NT2/D1 (cell line): ENCODE measurements around the gene COP1.

Experiments used
- DNase-seq: peaks from one replicate; pipeline ENCODE4 v3.0.0-alpha.2; 2011; ENCODE audit warnings: low read depth, low spot score
- H3K27me3 ChIP-seq: 2 replicates; pipeline ENCODE4 v1.6.0; 2011; ENCODE audit warnings: mild to moderate bottlenecking; ENCODE audit not compliant: insufficient read length, insufficient read depth
- H3K36me3 ChIP-seq: 2 replicates; pipeline ENCODE4 v1.6.1; 2011; ENCODE audit warnings: mild to moderate bottlenecking, low read length, mixed read lengths; ENCODE audit not compliant: insufficient read depth, insufficient read length
- H3K4me1 ChIP-seq: 2 replicates; pipeline ENCODE4 v1.5.1; 2011; ENCODE audit not compliant: insufficient read depth, insufficient read length
- H3K4me3 ChIP-seq: 2 replicates; pipeline ENCODE4 v1.5.1; 2011; ENCODE audit warnings: low read depth; ENCODE audit not compliant: insufficient read length
- H3K9ac ChIP-seq: 2 replicates; pipeline ENCODE4 v1.6.0; 2011; ENCODE audit warnings: low read depth; ENCODE audit not compliant: insufficient read length
- H3K9me3 ChIP-seq: 2 replicates; pipeline ENCODE4 v1.5.1; 2011; ENCODE audit warnings: mild to moderate bottlenecking, low read length; ENCODE audit not compliant: insufficient read depth
- SUZ12 ChIP-seq: IDR thresholded peaks from 2 replicates; pipeline ENCODE4 v1.6.1; 2011; ENCODE audit not compliant: insufficient read length, insufficient read depth; ENCODE audit errors: extremely low read depth
- YY1 ChIP-seq: IDR thresholded peaks from 2 replicates; pipeline ENCODE4 v1.6.1; 2011; ENCODE audit not compliant: insufficient read length, insufficient read depth
- ZNF274 ChIP-seq: IDR thresholded peaks from 2 replicates; pipeline ENCODE4 v1.6.1; 2011; ENCODE audit warnings: mild to moderate bottlenecking, low read depth, low read length

COP1 gene

GRCh38 chr1:176159993-176160392 lies 47.1 kb downstream of the COP1 start:
- Histone ChIP-seq H3K4me3 (no peak overlapping the region), H3K27me3 (no peaks in the 10 kb centered on the region), H3K4me1 (no peaks in the 10 kb centered on the region), H3K9me3 (peaks cover 21% of the 10 kb centered on the region), H3K9ac (no peak overlapping the region), H3K36me3 (peaks cover 32% of the 10 kb centered on the region)
- no peak for DNase-seq
- no peak for TF ChIP-seq YY1
- no peak for TF ChIP-seq SUZ12
- TF ChIP-seq ZNF274 = no peak

- H3K27me3 ChIP-seq = no peaks in the 10 kb centered on the region
- peaks cover 21% of the 10 kb centered on the region for H3K36me3 ChIP-seq
- no peak overlapping the region for H3K4me3 ChIP-seq
- no peaks in the 10 kb centered on the region for H3K4me1 ChIP-seq
- no peak overlapping the region for H3K9ac ChIP-seq
- DNase-seq = no peak
- no peak for TF ChIP-seq ZNF274
- no peak for TF ChIP-seq SUZ12
- TF ChIP-seq YY1 = no peak
- H3K9me3 ChIP-seq = peaks cover 21% of the 10 kb centered on the region
These were observed 49.1 kb downstream of the COP1 start for GRCh38 chr1:176157995-176158394.

DNA sequence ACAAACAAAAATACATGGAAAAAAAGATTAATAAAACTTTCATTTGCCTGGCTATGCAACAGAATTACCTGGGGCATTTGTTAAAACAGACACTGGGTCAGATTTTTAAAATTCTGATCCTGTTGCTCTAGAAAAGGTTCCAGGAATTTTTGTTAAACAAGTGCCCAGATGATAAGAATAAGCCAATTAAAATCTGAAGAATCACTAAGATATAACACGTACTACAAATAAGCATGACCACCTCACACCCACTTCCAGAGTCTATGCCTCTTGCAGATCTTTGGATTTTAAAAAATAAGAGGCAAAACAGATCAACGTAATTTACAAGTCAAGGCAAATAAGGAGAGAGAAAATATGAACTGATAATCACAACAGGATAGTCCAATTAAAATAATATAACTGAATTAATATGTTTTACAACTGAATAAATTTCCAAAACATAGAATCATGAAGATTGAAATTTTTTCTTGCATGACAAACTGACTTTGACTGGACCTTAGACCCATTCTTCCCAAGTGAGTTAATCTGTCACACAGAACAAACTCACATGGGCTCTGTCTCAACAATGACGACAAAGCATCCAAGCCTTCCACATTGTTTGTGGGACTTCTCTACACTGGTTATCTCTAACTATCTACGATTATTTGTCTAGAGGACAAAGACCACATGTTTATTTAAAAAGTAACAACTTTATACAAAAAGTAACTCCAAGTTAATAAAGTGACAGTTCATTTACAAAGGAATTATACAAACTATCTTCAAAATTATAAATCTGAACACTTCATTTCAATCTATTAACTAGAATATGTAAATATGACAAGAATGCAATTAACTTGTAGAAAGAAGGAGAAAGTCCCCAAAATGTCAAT lies 56.9 kb downstream of the COP1 start:
- Histone ChIP-seq H3K36me3 (peaks cover 11% of the 10 kb centered on the region), H3K4me3 (no peak overlapping the region), H3K9ac (no peak overlapping the region), H3K27me3 (no peaks in the 10 kb centered on the region), H3K4me1 (no peaks in the 10 kb centered on the region), H3K9me3 (no peaks in the 10 kb centered on the region)
- no peak for DNase-seq
- TF ChIP-seq ZNF274 = no peak
- TF ChIP-seq SUZ12 = no peak
- no peak for TF ChIP-seq YY1

GRCh38 chr1:176144526-176144925 lies 62.6 kb downstream of the COP1 start:
- TF ChIP-seq YY1 (no peak), SUZ12 (no peak), ZNF274 (no peak)
- Histone ChIP-seq H3K27me3 (no peaks in the 10 kb centered on the region), H3K9me3 (no peaks in the 10 kb centered on the region), H3K36me3 (peaks cover 11% of the 10 kb centered on the region), H3K9ac (no peak overlapping the region), H3K4me1 (no peaks in the 10 kb centered on the region), H3K4me3 (no peak overlapping the region)
- no peak for DNase-seq

GRCh38 chr1:176142973-176143372 lies 64.1 kb downstream of the COP1 start:
- no peak overlapping the region for H3K4me3 ChIP-seq
- H3K36me3 ChIP-seq = peaks cover 11% of the 10 kb centered on the region
- no peak for DNase-seq
- no peaks in the 10 kb centered on the region for H3K9me3 ChIP-seq
- H3K27me3 ChIP-seq = no peaks in the 10 kb centered on the region
- no peaks in the 10 kb centered on the region for H3K4me1 ChIP-seq
- TF ChIP-seq SUZ12 = no peak
- TF ChIP-seq ZNF274 = no peak
- TF ChIP-seq YY1 = no peak
- no peak overlapping the region for H3K9ac ChIP-seq

DNA sequence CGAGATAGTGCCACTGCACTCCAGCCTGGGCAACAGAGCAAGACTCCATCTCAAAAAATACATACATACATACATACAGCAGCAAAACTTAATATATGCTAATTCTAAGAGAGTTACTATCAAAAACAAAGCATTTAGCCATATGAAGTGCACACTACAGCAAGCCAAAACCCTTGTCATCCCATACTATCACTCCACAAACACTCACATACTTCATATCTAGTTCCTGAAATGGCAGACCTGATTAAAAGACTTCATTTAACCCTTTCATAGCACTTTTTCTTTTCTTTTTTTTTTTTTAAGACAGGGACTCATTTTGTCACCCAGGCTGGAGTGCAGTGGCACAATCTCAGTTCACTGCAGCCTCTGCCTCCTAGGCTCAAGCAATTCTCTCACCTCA lies 65.6 kb downstream of the COP1 start:
- Histone ChIP-seq H3K9ac (no peak overlapping the region), H3K9me3 (no peaks in the 10 kb centered on the region), H3K36me3 (peaks cover 5% of the 10 kb centered on the region), H3K4me1 (no peaks in the 10 kb centered on the region), H3K27me3 (no peaks in the 10 kb centered on the region), H3K4me3 (no peak overlapping the region)
- no peak for DNase-seq
- no peak for TF ChIP-seq SUZ12
- no peak for TF ChIP-seq YY1

DNA sequence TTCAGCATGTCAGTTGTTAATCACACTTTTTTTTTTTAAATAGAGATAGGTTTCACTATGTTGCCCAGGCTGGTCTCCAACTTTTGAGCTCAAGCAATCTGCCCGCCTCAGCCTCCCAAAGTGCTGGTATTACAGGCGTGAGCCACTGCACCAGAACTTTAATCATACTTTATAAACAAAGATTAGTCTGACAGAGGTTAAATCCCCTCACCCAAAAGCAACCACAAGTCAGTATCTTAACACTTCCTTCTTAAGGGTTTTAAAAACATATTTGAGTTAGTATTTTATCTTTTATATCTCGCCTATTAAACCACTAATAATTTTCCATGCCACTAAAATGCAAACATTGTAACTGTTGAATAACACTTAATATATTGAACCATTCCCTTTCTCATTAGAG lies 70.2 kb downstream of the COP1 start:
- Histone ChIP-seq H3K9ac (no peak overlapping the region), H3K27me3 (no peaks in the 10 kb centered on the region), H3K36me3 (peaks cover 14% of the 10 kb centered on the region), H3K9me3 (no peaks in the 10 kb centered on the region), H3K4me1 (no peaks in the 10 kb centered on the region), H3K4me3 (no peak overlapping the region)
- TF ChIP-seq YY1 = no peak
- TF ChIP-seq SUZ12 = no peak
- TF ChIP-seq ZNF274 = no peak
- DNase-seq = no peak
